ENCODE measurements around the gene TAS1R3. TPM values are rescaled to one million over a fixed set of nuclear protein-coding genes. Genes with fewer than 3 reads are reported as not detected.

TAS1R3 gene
- total and polyA plus RNA-seq, 12 donors: 0.16 to 3.1 (median 0.37) TPM

GRCh38 chr1:1352786-1353388 lies 21.8 kb downstream of the TAS1R3 start:
- no peak for TF ChIP-seq CTCF (IDR thresholded peaks at IDR 0.05)
- intact Hi-C loops (cut with DNase I): no loop called here
- ATAC-seq (no peak), DNase-seq (no peak)
- H3K9me3 ChIP-seq: no peaks in the 10 kb centered on the region
- H3K4me3 ChIP-seq: no peak overlapping the region
- 26 to 29% methylated on average over 5 of the region's 5 CpGs for WGBS, 2 donors
- H3K27ac ChIP-seq: peak overlapping the region in 5 of 10 donors; percentile 16 to 75 (median 63)
- peaks cover 0 to 58% (median 47%) of the 10 kb centered on the region in 7 donors for H3K27me3 ChIP-seq
- peaks cover 0 to 19% (median 0%) of the 10 kb centered on the region in 9 donors for H3K36me3 ChIP-seq
- peaks cover 16 to 60% (median 43%) of the 10 kb centered on the region in 9 donors for H3K4me1 ChIP-seq

DNA sequence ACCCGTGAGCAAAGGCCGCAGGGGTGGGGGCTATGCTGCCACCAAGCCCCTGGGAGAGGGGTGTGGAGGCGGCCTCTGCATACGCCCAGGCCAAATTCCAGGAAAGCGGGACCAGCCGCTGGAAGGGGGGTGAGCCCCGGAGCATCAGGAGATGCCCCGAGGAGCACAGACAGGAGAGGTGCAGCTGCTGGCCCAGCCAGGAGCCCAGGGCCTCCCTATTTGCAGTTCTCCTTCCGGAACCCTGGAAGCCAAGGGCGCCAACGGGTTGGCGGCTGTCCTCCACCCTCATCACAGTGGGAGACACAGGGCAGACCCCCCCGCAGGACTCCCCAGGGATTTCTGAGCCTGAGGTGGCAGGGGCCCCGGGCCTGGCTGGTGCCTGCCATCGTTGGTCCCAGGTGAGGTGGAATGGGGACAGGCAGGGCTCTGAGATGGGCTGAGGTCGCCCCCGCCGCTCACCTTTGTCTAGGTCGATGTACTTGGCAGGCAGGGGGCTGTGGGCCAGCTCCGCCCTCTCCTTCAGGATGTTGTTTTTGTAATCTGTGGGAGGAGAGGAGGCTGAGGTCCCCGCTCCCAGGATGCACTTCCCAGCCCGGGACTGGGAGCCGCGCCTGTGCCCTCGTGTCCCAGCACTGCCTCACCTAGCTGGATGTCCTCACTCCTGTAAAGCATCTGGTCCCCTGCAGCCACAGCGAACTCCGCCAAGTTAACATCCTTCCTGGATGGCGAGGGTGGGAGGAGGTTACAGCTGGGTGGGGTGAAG lies 22.5 kb downstream of the TAS1R3 start:
- TF ChIP-seq CTCF (IDR thresholded peaks at IDR 0.05): no peak
- peaks cover 0 to 65% (median 53%) of the 10 kb centered on the region in 7 donors for H3K27me3 ChIP-seq
- ATAC-seq: no peak
- DNase-seq: no peak
- WGBS, 2 donors: 38 to 41% methylated on average over 28 of the region's 28 CpGs
- H3K27ac ChIP-seq: peak overlapping the region in 4 of 10 donors; percentile 19 to 75 (median 24)
- no peaks in the 10 kb centered on the region for H3K9me3 ChIP-seq
- H3K4me1 ChIP-seq: peaks cover 14 to 57% (median 40%) of the 10 kb centered on the region in 9 donors
- intact Hi-C loops (cut with DNase I): no loop called here
- no peak overlapping the region for H3K4me3 ChIP-seq
- peaks cover 0 to 19% (median 0%) of the 10 kb centered on the region in 9 donors for H3K36me3 ChIP-seq

DNA sequence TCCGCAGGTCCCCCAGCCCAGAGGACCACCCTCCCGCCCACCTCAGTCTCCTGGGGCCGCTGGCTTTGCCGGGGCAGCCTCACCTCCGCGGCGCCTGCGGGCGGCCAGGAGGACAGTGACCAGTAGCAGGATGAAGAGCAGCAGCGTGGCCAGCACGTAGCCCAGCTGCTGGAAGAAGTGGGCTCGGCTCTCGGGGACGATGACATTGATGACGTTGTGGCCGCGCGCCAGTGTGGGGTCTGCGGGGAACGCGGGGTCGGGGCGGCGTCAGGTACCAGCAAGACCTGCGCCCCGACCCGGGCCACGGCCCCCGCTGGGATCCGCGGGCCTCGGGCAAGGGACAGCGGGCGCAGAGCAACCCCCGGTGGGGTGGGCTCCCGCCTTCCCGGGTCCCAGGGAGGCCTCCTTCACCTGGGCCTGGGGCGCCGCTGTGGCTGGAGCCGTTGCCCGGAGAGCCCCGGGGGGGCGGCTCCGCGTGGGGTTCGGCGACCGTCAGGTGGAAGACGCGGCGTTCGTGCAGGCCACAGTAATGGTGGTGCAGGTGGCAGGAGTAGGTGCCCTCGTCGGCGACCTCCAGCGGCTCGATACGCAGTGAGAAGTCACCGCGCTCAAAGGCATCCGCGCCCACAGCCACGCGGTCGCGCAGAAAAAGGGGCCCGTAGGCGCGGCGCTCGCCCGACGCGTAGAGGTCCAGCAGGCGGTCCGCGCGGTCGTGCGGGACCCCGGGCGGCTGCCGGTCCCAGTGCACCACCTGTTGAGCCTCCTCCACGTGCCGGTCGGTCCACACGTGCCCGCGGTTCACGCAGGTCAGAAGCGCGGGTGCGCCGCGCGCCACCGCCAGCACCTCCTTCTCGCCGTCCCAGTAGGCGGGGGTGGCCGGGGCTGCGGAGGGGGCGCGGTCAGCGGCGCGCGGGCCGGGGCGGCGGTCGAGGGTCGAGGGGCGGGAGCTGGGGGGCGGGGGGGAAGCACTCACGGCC lies 23.5 kb downstream of the TAS1R3 start:
- Histone ChIP-seq H3K27ac (peak overlapping the region in 2 of 10 donors; percentile 20 to 75), H3K4me3 (peak overlapping the region in 6 of 10 donors; percentile 27 to 69 (median 42)), H3K27me3 (peaks cover 0 to 75% (median 57%) of the 10 kb centered on the region in 7 donors), H3K36me3 (peaks cover 0 to 19% (median 0%) of the 10 kb centered on the region in 9 donors), H3K9me3 (no peaks in the 10 kb centered on the region), H3K4me1 (peaks cover 14 to 63% (median 46%) of the 10 kb centered on the region in 9 donors)
- ATAC-seq: no peak
- intact Hi-C loops (cut with DNase I): loop anchor here in 1 of 10 donors (5.0 kb wide), 1 partner anchor 237 kb away; the partner anchor contains the start of gene C1orf159
- no peak for TF ChIP-seq CTCF (IDR thresholded peaks at IDR 0.05)
- peak in 1 of 2 donors; percentile 20 for DNase-seq
- 25 to 33% methylated on average over 102 to 116 of the region's 116 CpGs for WGBS, 2 donors
